Measurements from ENCODE around the gene EEIG1.
"Not testable (repeated sequence)": the region's sequence is repeated elsewhere in the genome, so short reads cannot be mapped to it uniquely, and the experiment has no call there.

EEIG1 gene

DNA sequence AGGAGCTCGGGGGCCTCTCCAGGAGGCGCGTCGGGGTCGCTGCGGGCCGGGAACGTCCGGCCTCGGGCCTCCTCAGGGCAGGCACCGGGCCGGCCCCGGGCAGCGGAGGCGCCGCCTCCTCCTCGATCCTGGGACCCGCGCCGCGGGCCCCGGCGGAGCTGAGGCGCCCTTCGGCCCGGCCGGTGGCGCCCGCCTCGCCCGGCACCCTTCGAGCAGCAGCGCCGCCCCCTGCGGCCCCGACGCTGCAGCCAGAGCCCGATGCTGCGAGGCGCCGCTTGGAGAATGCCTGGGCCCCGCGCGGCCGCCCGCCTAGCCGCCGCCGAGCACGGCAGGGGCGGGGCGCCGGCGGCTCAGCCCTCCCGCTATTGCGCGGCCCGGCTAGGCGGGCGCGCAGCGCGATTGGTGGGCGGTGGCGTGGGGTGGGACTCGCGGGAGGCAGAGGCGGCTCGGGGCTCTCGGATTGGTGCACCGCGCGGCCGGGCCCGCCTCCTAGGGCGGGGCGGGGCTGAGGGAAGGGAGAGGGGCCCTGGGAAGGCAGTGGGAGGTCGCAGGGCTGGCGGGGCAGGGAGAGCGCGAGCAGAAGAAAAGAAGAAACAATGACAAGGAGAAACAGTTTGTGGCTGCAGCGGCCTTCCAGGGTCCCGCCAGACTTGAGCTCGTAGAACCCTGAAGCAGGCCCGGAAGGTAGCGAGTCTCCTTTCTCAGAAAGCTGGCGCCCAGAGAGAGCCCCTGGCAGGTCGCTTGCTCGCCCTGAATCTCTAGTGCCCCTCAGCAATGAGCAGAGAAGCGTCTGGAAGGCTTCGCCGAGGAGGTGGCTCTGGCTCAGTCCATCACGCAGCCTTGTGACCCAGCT, at the start of gene EEIG1:
EEIG1 (minus strand) TSS at position 284 of the 853 bp plus-strand sequence. CDS start 852 bp downstream, outside the sequence.
- DNase-seq: peak; percentile 95

- DNase-seq: no peak
Observed at GRCh38 chr9:128027705-128028104, 46.9 kb upstream of the EEIG1 start.

- DNase-seq: no peak
Observed at GRCh38 chr9:128026773-128027541, 46.2 kb upstream of the EEIG1 start.

DNA sequence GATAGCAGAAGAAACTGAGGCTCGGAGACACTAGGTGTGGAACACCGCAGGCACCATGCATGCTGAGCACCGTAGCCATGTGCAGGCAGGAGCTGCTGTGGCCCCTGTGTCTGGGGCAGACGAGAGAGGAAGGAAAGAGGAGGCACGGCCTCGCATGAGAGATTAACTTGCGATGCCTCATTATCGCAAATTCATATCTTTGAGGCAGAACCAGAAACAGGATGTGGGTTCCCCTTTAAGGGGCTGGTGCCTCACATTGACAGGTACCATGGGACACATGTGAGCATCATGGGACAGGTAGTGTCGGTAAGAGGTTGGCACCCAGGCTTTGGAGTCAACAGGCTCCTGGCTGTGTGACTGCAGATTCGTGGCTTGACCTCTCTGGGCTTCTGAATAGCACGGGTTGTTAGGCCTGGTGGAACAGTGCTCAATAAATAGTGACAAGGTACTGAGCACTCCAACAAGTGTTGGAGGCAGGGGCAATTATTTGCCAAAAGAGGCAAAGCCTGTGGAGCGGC, 45.5 kb upstream of the EEIG1 start:
- no peak for DNase-seq

GRCh38 chr9:128025736-128026135, 44.9 kb upstream of the EEIG1 start:
- DNase-seq: no peak

GRCh38 chr9:128024761-128025308, 44.0 kb upstream of the EEIG1 start:
- no peak for DNase-seq

- not testable (repeated sequence) for DNase-seq
Observed at GRCh38 chr9:128023671-128024070, 42.9 kb upstream of the EEIG1 start.

DNA sequence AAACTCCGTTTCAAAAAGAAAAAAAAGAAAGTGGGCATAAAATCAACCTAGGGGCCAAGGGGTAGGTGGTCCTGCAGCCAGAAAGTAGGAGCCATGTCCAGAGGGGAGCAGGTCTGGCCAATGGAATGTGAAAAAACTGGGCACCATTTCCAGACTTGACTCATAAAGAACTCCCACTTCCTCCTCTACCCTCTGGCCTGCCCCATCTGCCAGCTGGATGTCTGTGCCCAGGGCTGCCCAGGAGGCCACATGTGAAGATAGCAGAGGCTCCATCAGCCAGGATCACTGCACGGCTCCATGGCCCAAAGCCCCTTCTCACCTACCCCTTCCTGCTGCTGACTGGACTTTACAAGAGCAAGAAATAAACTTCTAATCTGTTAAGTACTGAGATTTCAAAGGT, 42.1 kb upstream of the EEIG1 start:
- DNase-seq: no peak

GRCh38 chr9:128021098-128021497, 40.3 kb upstream of the EEIG1 start:
- DNase-seq: no peak

DNA sequence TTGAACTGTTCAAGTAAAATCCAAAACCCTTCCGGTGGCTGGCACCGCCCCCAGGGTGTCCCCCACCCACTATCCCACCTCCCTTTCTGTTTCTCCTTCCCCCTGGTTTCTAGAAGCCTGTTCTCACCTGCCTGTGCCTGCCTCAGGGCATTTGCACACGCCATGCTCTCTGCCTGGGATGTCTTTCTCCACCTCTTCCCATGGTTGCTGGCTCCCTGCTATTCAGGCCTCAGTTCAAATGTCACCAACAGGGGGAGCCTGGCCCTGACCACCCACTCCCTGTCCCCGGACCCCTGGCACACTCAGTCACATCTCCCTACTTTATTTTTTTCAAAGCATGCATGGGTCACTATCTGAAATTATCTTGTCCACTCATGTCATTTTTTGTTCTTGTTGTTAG, 39.9 kb upstream of the EEIG1 start:
- no peak for DNase-seq

GRCh38 chr9:128015696-128016095, 34.9 kb upstream of the EEIG1 start:
- DNase-seq: no peak

DNA sequence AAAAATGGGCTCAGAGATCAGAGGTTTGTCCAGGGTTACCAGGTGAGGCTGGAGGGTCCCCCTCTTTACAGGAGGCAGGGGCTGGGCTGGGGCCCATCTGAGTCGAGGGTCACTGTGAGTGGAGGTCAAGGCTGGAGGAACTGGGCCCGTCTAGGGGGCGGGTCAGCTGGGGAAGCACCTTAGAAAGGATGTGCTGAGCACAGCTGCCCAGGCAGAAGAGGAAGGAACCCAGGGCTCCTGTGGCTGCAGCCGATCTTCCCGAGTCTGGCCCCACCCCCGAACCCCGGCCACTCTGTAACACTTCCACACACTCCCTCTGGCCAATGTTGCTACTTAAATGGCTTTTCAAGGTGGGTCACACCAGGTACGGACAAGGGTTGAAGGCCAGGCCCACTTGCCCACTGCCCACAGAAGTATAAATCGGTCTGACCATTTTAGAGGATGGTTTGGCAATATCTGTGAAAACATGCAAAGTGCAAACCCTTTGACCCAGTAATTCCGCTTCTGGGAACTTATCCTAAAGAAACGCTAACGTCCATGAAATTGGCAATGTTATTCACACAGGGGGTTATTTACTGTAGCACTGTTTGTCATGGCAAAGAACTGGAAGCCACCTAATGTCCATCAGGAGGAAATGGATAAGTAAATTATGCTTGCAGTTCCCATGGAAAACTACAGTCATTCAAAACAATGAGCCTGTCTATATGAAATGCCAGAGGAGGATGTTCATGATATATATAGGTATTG, 30.5 kb upstream of the EEIG1 start:
- DNase-seq: no peak

- DNase-seq: no peak
Observed at GRCh38 chr9:128009639-128010038, 28.9 kb upstream of the EEIG1 start.

GRCh38 chr9:128008171-128008570, 27.4 kb upstream of the EEIG1 start:
- DNase-seq: no peak

- no peak for DNase-seq
Observed at GRCh38 chr9:128007566-128008138, 26.9 kb upstream of the EEIG1 start.

DNA sequence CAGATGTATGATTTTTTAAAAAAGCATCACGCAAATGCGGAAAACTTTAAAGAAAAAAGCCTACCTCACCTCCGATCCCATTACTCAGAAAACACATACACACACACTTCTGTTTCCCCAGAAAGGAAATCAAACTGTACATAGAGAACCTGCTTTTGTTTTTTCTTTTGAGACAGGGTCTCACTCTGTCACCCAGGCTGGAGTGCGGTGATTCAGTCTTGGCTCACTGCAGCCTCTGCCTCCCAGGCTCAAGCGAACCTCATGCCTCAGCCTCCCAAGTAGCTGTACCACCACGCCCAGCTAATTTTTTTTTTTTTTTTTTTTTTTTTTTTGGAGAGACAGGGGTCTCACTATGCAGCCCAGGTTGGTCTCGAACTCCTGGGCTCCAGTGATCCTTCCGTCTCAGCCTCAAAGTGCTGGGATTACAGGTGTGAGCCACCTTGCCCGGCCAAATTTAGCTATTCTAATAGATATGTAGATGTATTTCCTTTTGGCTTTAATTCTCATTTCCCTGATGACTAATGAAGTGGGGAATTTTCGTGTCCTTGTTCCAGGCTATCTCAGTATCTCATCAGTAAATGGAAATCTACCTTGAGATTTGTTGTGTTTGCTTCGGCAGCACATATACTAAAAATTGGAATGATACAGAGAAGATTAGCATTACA, 25.7 kb upstream of the EEIG1 start:
- DNase-seq: no peak

- no peak for DNase-seq
Observed at GRCh38 chr9:128005923-128006322, 25.1 kb upstream of the EEIG1 start.

DNA sequence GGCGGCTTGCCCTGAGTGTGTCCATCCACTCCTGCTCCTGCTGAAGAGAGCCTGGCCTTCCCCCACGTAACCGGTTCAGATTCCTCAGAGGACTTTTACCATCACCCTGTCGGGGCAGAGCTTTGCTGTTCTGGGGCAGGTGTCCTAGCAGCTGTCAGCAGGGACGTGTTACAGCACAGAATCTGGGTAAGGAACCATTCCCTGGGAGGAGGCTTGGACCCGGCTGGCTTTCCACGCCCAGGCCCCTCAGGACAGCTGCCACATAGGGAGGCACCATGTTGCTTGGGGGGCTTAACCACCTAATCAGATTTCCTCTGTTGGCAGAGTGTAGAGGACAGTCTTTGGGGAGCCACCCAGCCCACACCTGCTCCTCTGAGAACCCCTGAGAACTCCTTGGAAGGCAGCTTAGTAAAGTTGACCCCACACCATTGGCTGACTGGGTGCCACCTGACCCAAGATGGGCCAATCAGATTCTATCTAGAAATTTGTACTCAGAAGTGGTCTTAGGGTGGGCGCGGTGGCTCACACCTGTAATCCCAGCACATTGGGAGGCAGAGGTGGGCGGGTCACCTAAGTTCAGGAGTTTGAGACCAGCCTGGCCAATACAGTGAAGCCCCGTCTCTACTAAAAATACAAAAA, 23.3 kb upstream of the EEIG1 start:
- no peak for DNase-seq

DNA sequence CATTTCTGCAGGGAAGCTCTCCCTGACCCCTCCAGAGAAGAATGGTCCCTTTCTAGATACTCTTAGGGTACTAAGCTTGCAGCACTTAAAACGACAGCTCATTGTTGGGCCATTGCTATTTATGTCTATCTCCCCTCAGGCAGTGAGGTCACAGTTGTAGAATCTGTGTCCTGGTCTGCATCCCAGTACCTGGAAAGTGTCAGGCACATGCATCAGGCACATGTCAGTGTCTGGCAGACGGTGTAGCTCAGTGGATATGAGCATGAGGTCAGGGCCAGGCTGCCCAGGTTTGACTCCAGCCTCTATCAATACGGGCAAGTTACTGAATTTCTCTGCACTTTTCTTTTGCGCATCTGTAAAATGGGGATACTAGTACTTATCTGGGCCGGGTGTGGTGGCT, 22.2 kb upstream of the EEIG1 start:
- DNase-seq: no peak

DNA sequence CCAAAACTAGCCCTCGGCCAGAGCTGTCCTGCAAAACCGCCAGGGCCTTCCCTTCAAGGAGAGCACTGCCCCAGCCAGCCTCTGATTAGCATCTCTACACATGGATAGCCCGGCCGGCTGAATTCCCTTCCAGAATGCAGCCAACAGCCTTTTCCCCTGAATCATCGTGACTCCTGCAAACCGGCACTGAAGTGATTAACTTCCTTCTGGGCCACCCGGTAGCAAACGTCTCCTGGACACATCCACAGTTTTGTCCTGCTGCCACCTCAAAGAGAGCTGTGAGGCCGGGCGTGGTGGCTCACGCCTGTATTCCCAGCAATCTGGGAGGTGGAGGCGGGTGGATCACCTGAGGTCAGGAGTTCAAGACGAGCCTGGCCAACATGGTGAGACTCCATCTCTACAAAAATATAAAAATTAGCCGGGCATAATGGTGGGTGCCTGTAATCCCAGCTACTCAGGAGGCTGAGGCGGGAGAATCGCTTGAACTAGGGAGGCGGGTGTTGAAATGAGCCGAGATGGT, 21.1 kb upstream of the EEIG1 start:
- DNase-seq: peak; percentile 87

DNA sequence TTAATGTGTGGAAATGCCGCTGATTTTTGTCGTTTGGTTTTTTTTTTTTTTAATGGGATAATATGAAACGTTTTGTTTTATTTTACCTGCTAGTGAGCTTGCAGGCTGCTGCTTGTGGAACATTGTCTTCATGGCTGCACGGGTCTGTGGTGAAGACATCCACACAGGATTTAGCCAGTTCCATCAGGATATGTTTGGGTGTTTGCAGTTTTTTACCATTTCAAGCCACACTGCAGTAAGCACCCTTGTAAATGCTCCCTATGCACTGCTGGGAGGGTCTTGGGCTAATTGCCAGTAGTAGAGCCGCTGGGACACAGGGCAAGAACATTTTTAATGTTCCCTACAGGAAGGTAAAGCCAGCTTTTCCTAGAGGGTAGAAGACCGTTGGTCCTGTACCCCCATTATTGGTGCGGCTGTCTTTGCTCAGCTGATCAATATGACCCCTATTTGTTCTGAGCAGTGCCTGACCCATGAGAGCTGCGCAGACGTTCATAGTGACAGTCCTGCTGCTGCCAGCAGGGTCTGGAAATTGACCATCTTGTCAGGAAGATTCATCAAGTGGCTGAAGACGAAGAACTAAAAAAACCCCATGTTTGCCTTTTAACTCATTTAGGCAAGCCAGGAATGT, 20.5 kb upstream of the EEIG1 start:
- no peak for DNase-seq
